Measurements from ENCODE around the gene BCLAF1. TPM values are rescaled to one million over a fixed set of nuclear protein-coding genes. Genes with fewer than 3 reads are reported as not detected.

BCLAF1 gene
- total and polyA plus RNA-seq, 3 donors from 2014 or later = 39.0 to 188 (median 167) TPM

DNA sequence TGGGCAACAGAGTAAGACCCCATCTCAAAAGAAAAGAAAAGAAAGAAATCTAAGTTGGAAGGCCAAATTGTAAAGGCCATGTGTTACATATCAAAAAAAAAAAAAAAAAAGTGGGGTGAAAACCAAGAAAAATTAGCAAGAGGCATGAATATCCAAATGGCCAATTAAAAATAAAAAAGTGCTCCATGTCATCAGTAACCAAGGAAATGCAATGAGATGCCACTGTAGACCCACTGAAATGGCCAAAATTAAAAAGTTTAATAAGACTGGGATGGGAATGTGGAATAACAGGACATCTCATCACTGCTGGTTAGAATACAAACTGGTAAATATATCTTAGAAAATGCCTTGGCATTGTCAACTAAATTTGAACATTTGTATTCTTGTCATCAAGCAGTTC lies 30.1 kb upstream of the BCLAF1 start:
- TF ChIP-seq, protein P1, sequence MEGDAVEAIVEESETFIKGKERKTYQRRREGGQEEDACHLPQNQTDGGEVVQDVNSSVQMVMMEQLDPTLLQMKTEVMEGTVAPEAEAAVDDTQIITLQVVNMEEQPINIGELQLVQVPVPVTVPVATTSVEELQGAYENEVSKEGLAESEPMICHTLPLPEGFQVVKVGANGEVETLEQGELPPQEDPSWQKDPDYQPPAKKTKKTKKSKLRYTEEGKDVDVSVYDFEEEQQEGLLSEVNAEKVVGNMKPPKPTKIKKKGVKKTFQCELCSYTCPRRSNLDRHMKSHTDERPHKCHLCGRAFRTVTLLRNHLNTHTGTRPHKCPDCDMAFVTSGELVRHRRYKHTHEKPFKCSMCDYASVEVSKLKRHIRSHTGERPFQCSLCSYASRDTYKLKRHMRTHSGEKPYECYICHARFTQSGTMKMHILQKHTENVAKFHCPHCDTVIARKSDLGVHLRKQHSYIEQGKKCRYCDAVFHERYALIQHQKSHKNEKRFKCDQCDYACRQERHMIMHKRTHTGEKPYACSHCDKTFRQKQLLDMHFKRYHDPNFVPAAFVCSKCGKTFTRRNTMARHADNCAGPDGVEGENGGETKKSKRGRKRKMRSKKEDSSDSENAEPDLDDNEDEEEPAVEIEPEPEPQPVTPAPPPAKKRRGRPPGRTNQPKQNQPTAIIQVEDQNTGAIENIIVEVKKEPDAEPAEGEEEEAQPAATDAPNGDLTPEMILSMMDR (IDR thresholded peaks at IDR 0.05) = no peak
- TF ChIP-seq POLR2A (IDR thresholded peaks at IDR 0.05) = no peak
- H3K9me3 ChIP-seq = no peaks in the 10 kb centered on the region
- no peaks in the 10 kb centered on the region for H3K27me3 ChIP-seq
- H3K27ac ChIP-seq = no peak overlapping the region
- DNase-seq = no peak
- no peak overlapping the region for H3K4me3 ChIP-seq
- intact Hi-C loops (cut with DNase I; ENCODE audit: low total_unique reads) = no loop called here
- H3K36me3 ChIP-seq (ENCODE audit: low read depth, missing control alignments) = no peaks in the 10 kb centered on the region
- H3K4me1 ChIP-seq = peaks cover 4% of the 10 kb centered on the region

DNA sequence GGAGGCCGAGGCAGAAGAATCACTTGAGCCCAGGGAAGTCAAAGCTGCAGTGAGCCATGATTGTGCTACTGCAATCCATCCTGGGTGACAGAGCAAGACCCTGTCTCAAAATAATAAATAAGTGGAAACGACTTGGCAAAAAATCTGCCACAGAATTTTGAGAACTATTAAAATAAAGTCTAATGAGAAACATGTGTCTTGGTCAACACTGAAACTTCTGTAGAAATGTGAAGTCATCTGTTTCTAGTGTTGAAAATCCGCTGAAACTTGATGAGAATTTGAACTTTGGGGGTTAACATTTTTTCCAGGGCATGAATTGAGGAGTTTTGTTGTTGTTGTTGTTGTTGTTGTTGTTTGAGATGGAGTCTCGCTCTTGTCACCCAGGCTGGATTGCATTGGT lies 29.0 kb upstream of the BCLAF1 start:
- no peak overlapping the region for H3K27ac ChIP-seq
- TF ChIP-seq, protein P1 (IDR thresholded peaks at IDR 0.05) = no peak
- no peak for TF ChIP-seq POLR2A (IDR thresholded peaks at IDR 0.05)
- H3K36me3 ChIP-seq (ENCODE audit: low read depth, missing control alignments) = no peaks in the 10 kb centered on the region
- no peak for DNase-seq
- H3K4me1 ChIP-seq = peaks cover 4% of the 10 kb centered on the region
- H3K9me3 ChIP-seq = no peaks in the 10 kb centered on the region
- 74 to 83% methylated on average over 4 of the region's 4 CpGs for WGBS, 2 donors
- intact Hi-C loops (cut with DNase I; ENCODE audit: low total_unique reads) = no loop called here
- no peaks in the 10 kb centered on the region for H3K27me3 ChIP-seq
- no peak overlapping the region for H3K4me3 ChIP-seq

DNA sequence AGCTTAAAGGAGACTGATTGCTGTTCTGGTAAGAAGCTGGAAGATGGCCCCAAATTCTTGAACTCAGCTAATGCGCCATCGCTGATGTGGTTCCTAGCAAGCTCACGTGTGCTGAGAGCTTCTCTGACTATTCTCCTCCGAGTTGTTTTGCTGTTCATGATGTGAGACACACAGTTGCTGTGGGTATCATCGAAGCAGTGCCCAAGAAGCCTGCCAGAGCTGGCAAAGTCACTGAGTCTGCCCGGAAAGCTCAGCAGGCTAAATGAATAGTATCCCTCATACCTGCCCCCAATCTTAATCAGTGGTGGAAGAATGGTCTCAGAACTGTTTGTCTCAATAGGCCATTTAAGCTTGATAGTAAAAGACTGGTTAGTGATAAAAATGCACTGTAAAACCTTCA lies 28.3 kb upstream of the BCLAF1 start:
- no peak for DNase-seq
- Histone ChIP-seq H3K9me3 (no peaks in the 10 kb centered on the region), H3K27ac (no peak overlapping the region)

DNA sequence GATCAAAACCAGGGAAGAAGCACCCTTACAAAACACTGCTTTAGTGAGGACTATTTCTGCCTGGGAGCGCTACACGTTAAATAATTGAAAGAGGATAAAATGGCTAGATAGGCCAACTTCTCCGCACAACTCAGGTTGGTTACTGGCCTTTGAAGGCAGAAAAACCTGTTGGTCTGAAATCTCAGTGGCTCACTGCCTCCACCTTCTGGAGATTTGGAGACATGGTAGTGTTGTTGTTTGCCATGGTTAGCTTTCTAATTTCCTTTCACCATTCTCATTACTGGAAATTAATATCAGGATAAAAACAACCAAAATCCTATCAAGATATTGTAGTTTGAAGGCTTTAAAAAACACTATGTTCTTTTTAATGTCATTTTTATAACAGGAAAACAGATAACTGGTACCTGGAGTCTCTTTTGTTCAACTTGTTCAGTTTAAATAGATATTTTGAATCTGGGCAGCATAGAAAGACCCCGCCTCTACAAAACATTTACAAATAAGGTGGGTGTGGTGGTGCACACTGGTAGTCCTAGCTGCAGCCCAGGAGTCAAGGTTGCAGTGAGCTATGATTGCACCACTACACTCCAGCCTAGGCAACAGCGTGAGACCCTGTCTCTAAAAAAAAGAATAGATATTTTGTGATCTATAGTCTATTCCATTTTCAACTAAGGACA lies 27.5 kb upstream of the BCLAF1 start:
- peak; percentile 69 for DNase-seq
- WGBS, 2 donors = 55 to 56% methylated on average over 5 of the region's 5 CpGs
- Histone ChIP-seq H3K9me3 (no peaks in the 10 kb centered on the region), H3K4me1 (no peaks in the 10 kb centered on the region), H3K36me3 (ENCODE audit: low read depth, missing control alignments) (no peaks in the 10 kb centered on the region), H3K27ac (no peak overlapping the region), H3K4me3 (no peak overlapping the region), H3K27me3 (no peaks in the 10 kb centered on the region)
- TF ChIP-seq, protein P1 (IDR thresholded peaks at IDR 0.05) = peak; percentile 68 to 72 (median 72)
- TF ChIP-seq POLR2A (IDR thresholded peaks at IDR 0.05) = no peak
- intact Hi-C loops (cut with DNase I; ENCODE audit: low total_unique reads) = no loop called here

More for the DNA sequence above, 28.3 kb upstream of the BCLAF1 start:
- 70 to 89% methylated on average over 6 of the region's 6 CpGs for WGBS, 2 donors
- Histone ChIP-seq H3K4me3 (no peak overlapping the region), H3K36me3 (ENCODE audit: low read depth, missing control alignments) (no peaks in the 10 kb centered on the region), H3K4me1 (no peaks in the 10 kb centered on the region), H3K27me3 (no peaks in the 10 kb centered on the region)
- intact Hi-C loops (cut with DNase I; ENCODE audit: low total_unique reads) = no loop called here
- TF ChIP-seq POLR2A (IDR thresholded peaks at IDR 0.05) = no peak
- TF ChIP-seq, protein P1 (IDR thresholded peaks at IDR 0.05) = no peak

DNA sequence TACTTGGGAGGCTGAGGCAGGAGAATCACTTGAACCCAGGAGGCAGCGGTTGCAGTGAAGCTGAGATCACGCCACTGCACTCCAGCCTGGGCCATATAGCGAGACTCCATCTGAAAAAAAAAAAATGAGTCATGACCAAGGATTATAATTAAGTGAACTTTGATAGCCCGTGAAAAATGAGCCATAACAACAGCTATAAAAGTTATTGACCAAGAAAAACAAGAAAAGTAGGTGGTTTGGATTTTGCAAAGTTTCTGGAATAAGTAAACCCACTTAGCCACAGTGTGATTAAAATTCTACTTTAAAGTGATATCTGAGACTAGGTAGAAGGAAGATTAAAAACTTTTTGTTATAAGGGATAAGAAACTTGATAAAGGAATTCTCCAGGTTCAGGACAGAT lies 25.9 kb upstream of the BCLAF1 start:
- Histone ChIP-seq H3K9me3 (no peaks in the 10 kb centered on the region), H3K4me3 (no peak overlapping the region), H3K4me1 (no peaks in the 10 kb centered on the region), H3K27ac (no peak overlapping the region), H3K27me3 (no peaks in the 10 kb centered on the region), H3K36me3 (ENCODE audit: low read depth, missing control alignments) (no peaks in the 10 kb centered on the region)
- no peak for DNase-seq
- intact Hi-C loops (cut with DNase I; ENCODE audit: low total_unique reads) = no loop called here
- 89 to 95% methylated on average over 4 of the region's 4 CpGs for WGBS, 2 donors
- TF ChIP-seq POLR2A (IDR thresholded peaks at IDR 0.05) = no peak
- TF ChIP-seq, protein P1 (IDR thresholded peaks at IDR 0.05) = no peak

Measured in testis (tissue), 3 donors.